Activated naive CD4-positive, alpha-beta T cell treated with anti-CD3 and anti-CD28 coated beads, Interleukin-2, amount 50 U/mL, for 16 hours (primary cell): ENCODE data around the gene ZBTB18.
"Not testable (repeated sequence)": the region's sequence is repeated elsewhere in the genome, so short reads cannot be mapped to it uniquely, and the experiment has no call there.

Experiments
- DNase-seq: peaks from one replicate; pipeline ENCODE4 v3.0.0-alpha.2; 2020

The ZBTB18 gene

GRCh38 chr1:244050835-244051444, at the start of gene ZBTB18:
Gene ZBTB18 (plus strand): TSS chr1:244051283. CDS start chr1:244051432, 149 bp downstream.
- DNase-seq = no peak

GRCh38 chr1:244002721-244003120, 48.4 kb upstream of the ZBTB18 start:
- DNase-seq = no peak

- DNase-seq = no peak
These were observed 45.6 kb upstream of the ZBTB18 start for GRCh38 chr1:244005455-244005854.

- no peak for DNase-seq
These were observed 44.6 kb upstream of the ZBTB18 start for GRCh38 chr1:244006381-244006901.

- DNase-seq = no peak
These were observed 44.1 kb upstream of the ZBTB18 start for GRCh38 chr1:244006961-244007360.

GRCh38 chr1:244010191-244010590, 40.9 kb upstream of the ZBTB18 start:
- peak; percentile 31 for DNase-seq

- no peak for DNase-seq
These were observed 40.4 kb upstream of the ZBTB18 start for GRCh38 chr1:244010703-244011123.

GRCh38 chr1:244011271-244011670, 39.8 kb upstream of the ZBTB18 start:
- no peak for DNase-seq

GRCh38 chr1:244011786-244012185, 39.3 kb upstream of the ZBTB18 start:
- no peak for DNase-seq

GRCh38 chr1:244012202-244012601, 38.9 kb upstream of the ZBTB18 start:
- no peak for DNase-seq

- DNase-seq = no peak
These were observed 38.0 kb upstream of the ZBTB18 start for GRCh38 chr1:244013100-244013499.

- DNase-seq = not testable (repeated sequence)
These were observed 36.2 kb upstream of the ZBTB18 start for GRCh38 chr1:244014862-244015261.

- no peak for DNase-seq
These were observed 31.0 kb upstream of the ZBTB18 start for GRCh38 chr1:244019982-244020485.

- DNase-seq = no peak
These were observed 29.7 kb upstream of the ZBTB18 start for GRCh38 chr1:244021427-244021826.

- DNase-seq = no peak
These were observed 28.8 kb upstream of the ZBTB18 start for GRCh38 chr1:244022311-244022710.

GRCh38 chr1:244022864-244023440, 28.1 kb upstream of the ZBTB18 start:
- no peak for DNase-seq

GRCh38 chr1:244027491-244028145, 23.5 kb upstream of the ZBTB18 start:
- DNase-seq = no peak

GRCh38 chr1:244028701-244029100, 22.4 kb upstream of the ZBTB18 start:
- DNase-seq = no peak

- no peak for DNase-seq
These were observed 22.0 kb upstream of the ZBTB18 start for GRCh38 chr1:244029124-244029523.

- DNase-seq = no peak
These were observed 20.5 kb upstream of the ZBTB18 start for GRCh38 chr1:244030481-244031040.

- no peak for DNase-seq
These were observed 15.7 kb upstream of the ZBTB18 start for GRCh38 chr1:244035358-244035757.

GRCh38 chr1:244037252-244037651, 13.8 kb upstream of the ZBTB18 start:
- no peak for DNase-seq

GRCh38 chr1:244041466-244042120, 9.5 kb upstream of the ZBTB18 start:
- DNase-seq = no peak
